Glutamatergic neuron (in vitro differentiated cells): ENCODE data around the gene MRPS22. TPM values are rescaled to one million over a fixed set of nuclear protein-coding genes. Genes with fewer than 3 reads are reported as not detected.
"Not testable (repeated sequence)": the region's sequence is repeated elsewhere in the genome, so short reads cannot be mapped to it uniquely, and the experiment has no call there.

Source experiments
- DNase-seq: peaks from one replicate; pipeline ENCODE4 v3.0.0; 2022
- H3K27ac Mint-ChIP-seq: one replicate; pipeline ENCODE4 v1.8.0; 2020; ENCODE audit warnings: mild to moderate bottlenecking, mixed read lengths, inconsistent platforms; ENCODE audit not compliant: unreplicated experiment
- H3K27me3 Mint-ChIP-seq: one replicate; pipeline ENCODE4 v1.8.0; 2020; ENCODE audit warnings: mild to moderate bottlenecking, moderate library complexity, mixed read lengths, inconsistent platforms; ENCODE audit not compliant: unreplicated experiment
- H3K36me3 Mint-ChIP-seq: one replicate; pipeline ENCODE4 v1.8.0; 2020; ENCODE audit warnings: mild to moderate bottlenecking, mixed read lengths, inconsistent platforms; ENCODE audit not compliant: unreplicated experiment
- H3K4me1 Mint-ChIP-seq: one replicate; pipeline ENCODE4 v1.8.0; 2020; ENCODE audit warnings: mild to moderate bottlenecking, low read depth, mixed read lengths, inconsistent platforms; ENCODE audit not compliant: unreplicated experiment
- H3K4me3 Mint-ChIP-seq: one replicate; pipeline ENCODE4 v1.8.0; 2020; ENCODE audit warnings: mild to moderate bottlenecking, mixed read lengths, inconsistent platforms; ENCODE audit not compliant: unreplicated experiment
- H3K9me3 Mint-ChIP-seq: one replicate; pipeline ENCODE4 v1.8.0; 2020; ENCODE audit warnings: mild to moderate bottlenecking, moderate library complexity, mixed read lengths, inconsistent platforms; ENCODE audit not compliant: unreplicated experiment
- total RNA-seq: library from RNA; stranded (reverse); fragmentation: NEBNext Ultra II Directional; extraction: Animal tissue kit (Norgen Biotek cat#: 25700); gene quantifications from one replicate; pipeline ENCODE4 v1.2.1, GENCODE V29; 2021; ENCODE audit not compliant: unreplicated experiment
- TF ChIP-seq, protein P1 (sequence below): fragments of 200-600 bp; sonication (generic); IDR thresholded peaks from one replicate; pipeline ENCODE4 v1.5.0; 2021; ENCODE audit not compliant: partially characterized antibody, unreplicated experiment

The MRPS22 gene
- total RNA-seq, 1 donor from 2014 or later = 28.7 TPM

DNA sequence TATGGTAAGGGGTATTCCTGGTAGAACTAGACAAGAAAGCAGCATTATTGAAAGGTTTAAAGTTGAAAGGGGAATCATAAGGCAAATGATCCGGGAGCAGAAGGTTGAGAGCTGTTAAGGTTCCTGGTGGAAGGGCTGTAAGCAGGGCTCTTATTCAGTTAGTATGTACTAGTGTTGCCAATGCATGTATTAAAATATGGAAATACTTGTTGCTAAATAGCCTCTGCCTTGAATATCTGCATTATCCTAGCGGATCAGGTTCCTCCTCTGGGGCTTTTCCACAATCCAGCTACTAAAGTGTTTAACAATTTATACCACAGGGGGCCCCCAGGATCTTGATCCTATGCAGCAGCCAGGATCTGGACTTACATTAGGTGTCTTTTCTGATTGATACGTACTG, 52.9 kb downstream of the MRPS22 start:
- no peak for DNase-seq
- H3K4me1 Mint-ChIP-seq = no peaks in the 10 kb centered on the region
- H3K36me3 Mint-ChIP-seq = no peaks in the 10 kb centered on the region
- H3K27ac Mint-ChIP-seq = no peak overlapping the region
- TF ChIP-seq, protein P1, sequence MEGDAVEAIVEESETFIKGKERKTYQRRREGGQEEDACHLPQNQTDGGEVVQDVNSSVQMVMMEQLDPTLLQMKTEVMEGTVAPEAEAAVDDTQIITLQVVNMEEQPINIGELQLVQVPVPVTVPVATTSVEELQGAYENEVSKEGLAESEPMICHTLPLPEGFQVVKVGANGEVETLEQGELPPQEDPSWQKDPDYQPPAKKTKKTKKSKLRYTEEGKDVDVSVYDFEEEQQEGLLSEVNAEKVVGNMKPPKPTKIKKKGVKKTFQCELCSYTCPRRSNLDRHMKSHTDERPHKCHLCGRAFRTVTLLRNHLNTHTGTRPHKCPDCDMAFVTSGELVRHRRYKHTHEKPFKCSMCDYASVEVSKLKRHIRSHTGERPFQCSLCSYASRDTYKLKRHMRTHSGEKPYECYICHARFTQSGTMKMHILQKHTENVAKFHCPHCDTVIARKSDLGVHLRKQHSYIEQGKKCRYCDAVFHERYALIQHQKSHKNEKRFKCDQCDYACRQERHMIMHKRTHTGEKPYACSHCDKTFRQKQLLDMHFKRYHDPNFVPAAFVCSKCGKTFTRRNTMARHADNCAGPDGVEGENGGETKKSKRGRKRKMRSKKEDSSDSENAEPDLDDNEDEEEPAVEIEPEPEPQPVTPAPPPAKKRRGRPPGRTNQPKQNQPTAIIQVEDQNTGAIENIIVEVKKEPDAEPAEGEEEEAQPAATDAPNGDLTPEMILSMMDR = no peak
- no peaks in the 10 kb centered on the region for H3K27me3 Mint-ChIP-seq
- H3K9me3 Mint-ChIP-seq = no peaks in the 10 kb centered on the region
- H3K4me3 Mint-ChIP-seq = no peak overlapping the region

DNA sequence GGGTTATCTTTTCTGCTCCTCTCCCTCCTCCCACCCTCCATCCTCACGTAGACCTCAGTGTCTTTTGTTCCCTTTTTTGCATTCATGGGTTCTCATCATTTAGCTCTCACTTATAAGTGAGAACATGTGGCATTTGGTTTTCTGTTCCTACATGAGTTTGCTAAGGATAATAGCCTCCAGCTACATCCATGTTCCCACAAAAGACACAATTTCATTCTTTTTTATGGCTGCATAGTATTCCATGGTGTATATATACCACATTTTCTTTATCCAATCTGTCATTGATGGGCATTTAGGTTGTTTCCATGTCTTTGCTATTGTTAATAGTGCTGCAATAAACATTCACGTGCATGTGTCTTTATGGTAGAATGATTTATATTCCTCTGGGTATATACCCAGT, 57.3 kb downstream of the MRPS22 start:
- not testable (repeated sequence) for H3K27me3 Mint-ChIP-seq, H3K4me1 Mint-ChIP-seq, H3K27ac Mint-ChIP-seq, DNase-seq, H3K4me3 Mint-ChIP-seq
- peaks cover 14% of the 10 kb centered on the region for H3K9me3 Mint-ChIP-seq
- H3K36me3 Mint-ChIP-seq = peaks cover 11% of the 10 kb centered on the region

Other genes starting within 250 kb of the MRPS22 start
- 127 TPM for gene COPB2, start 45.6 kb downstream of the MRPS22 start, total RNA-seq
- not detected for gene RBP2, start 132.5 kb downstream of the MRPS22 start, total RNA-seq
- gene RBP1, start 195.7 kb downstream of the MRPS22 start, total RNA-seq = 497 TPM